T47D (cell line): ENCODE data around the gene PLXNB1.

Experiments
- DNase-seq, 2 experiments: peaks; one replicate each; pipeline versions ENCODE4 v3.0.0 to v3.0.0-alpha.2; 2011 to 2012; ENCODE audit warnings: low read depth in 1 of 2, low spot score in 1 of 2
- JUND ChIP-seq: IDR thresholded peaks from 2 replicates; pipeline ENCODE4 v1.6.1; 2012; ENCODE audit warnings: low read depth
- in situ Hi-C: cut with HindIII; loops from 2 replicates; pipeline ENCODE4 v1.10.0; 2016; ENCODE audit warnings: low sequenced_read_pairs, low pct_unique_long_range_greater_than_20kb

The PLXNB1 gene

GRCh38 chr3:48416091-48416505 lies 13.8 kb downstream of the PLXNB1 start:
- in situ Hi-C loops, result no loop called here
- DNase-seq, result no peak
- TF ChIP-seq JUND, result no peak

- in situ Hi-C loops, result no loop called here
- TF ChIP-seq JUND, result no peak
- DNase-seq, result no peak
Observed at GRCh38 chr3:48415251-48415953, 14.5 kb downstream of the PLXNB1 start.

- no peak for TF ChIP-seq JUND
Observed at GRCh38 chr3:48414376-48415250, 15.3 kb downstream of the PLXNB1 start.

DNA sequence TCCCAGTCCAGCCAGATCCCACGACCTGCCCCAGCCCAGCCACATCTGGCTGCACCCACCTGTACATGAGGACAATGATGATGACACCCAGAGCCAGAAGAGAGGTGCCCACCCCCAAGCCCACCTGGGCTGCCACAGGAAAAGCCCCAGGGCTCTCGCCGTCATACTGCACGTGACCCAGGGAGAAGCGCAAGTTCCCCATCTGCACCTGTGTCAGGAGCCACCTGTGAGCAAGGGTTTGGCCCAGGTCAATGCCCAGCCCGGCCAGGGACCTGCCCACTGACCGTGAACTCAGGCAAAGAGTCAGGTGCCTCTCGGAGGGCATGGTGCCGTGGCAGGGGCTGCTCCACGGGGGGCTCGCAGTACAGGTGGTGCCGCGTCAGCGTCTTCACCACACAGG lies 16.3 kb downstream of the PLXNB1 start:
- no peak for DNase-seq
- in situ Hi-C loops, result no loop called here
- no peak for TF ChIP-seq JUND

More at GRCh38 chr3:48414376-48415250, 15.3 kb downstream of the PLXNB1 start:
- DNase-seq, result no peak
- in situ Hi-C loops, result no loop called here

- in situ Hi-C loops, result no loop called here
- no peak for DNase-seq
- TF ChIP-seq JUND, result no peak
Observed at GRCh38 chr3:48413086-48413485, 16.8 kb downstream of the PLXNB1 start.

DNA sequence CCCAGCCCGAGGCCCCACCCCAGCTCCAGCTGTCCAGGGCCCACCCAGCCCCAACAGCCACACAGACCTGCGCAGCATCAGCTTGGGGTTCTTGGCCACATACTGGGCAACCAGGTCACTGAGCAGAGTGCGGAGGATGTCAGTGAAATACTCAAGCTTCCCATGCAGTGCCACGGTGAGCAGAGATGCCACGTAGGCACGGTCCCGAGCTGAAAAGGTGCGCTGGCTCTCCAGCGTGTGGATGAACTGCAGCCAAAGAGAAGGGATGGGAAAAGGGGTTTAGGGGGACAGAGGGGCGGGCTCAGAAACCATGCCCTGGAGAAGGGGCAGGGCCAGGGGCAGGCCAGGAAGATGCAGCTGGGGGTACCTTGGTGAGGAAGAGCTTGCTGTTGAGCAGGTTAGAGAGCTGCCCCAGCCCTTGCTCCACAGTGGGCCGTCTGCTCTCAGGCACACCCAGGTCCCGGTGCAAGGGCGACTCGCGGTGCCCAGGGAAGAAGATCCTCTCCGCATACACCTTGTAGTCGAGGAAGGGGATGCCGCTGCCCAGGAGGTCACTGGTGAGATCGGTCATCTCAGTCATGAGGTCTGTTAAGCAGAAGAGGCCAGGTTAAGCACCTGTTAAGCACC lies 17.4 kb downstream of the PLXNB1 start:
- in situ Hi-C loops, result no loop called here
- DNase-seq, result no peak
- TF ChIP-seq JUND, result no peak

DNA sequence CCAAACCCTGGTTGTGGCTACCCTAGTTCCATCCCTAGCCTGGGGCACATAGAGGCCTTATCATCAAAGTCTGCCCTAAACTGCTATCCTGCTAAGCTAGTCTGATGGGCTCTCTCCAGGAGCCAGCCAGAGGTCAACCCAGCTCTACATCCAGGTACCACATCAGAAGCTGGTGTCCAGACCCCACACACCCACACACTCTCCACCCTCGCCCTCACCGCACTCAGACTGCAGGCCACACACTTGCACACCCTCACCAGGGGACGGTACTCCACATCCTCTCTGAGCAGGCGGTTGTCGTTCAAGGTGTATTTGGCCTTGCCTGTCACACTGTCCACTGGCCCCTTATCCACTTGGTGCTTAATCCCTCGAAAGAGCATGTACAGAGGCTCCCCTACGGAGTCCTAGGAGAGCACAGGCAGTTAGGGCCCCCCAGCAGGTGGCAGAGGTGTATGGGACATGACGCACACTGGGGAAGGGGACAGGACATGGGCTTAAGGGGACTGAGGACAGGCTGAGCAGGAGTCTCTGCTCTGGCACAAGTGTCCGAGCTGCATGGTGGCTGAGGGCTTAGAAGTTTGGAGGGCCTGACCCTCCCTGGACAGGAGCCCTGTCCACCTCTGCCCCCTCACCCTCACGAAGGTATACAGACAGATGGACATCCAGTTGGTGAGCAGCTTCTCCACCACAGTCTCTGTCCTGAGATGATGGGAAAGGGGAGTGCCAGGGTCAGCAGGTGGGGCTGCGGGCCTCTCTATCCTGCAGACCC lies 18.1 kb downstream of the PLXNB1 start:
- TF ChIP-seq JUND, result no peak
- in situ Hi-C loops, result no loop called here

GRCh38 chr3:48411041-48411588 lies 18.8 kb downstream of the PLXNB1 start:
- in situ Hi-C loops, result no loop called here
- no peak for DNase-seq
- no peak for TF ChIP-seq JUND

More for the DNA sequence above, 18.1 kb downstream of the PLXNB1 start:
- no peak for DNase-seq

DNA sequence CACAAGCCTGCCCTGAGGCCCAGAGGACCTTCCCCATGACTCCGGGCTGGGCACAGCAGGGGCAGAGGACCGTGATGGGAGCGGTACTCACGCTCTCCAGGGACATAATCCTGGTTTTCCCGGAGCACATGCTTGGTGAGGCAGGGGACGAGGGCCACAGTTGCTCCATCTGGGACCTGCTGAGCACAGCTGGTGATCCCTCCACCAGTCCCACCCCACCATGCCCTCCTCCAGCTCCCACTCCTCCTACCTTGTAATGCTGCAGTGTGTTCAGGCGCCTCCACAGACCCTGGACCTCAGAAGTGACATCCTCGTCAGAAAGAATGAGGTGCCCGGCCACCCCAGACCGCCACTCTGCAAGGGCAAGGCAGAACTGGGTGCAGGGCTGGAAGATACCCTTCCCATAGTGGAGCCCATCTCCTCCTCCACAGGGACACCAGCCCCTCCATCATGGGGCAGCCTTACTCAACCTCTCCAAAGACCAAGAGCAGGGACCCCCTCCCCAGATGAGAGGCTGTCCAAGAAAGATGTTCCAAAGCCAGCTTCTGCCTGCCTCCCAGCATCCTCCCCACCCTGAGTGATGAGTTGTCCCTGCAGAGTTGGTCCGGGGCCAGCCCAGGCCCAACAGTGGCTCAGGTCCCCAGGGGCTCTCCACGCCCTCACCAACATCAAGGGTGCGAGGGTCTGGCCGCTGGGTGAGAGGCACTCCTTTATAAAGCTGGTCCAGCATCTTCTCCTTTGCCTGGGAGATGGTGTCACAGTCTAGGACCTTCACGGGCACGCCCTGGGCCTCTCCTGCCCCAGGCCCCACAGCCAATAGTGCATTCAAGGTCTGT lies 19.5 kb downstream of the PLXNB1 start:
- no peak for DNase-seq
- in situ Hi-C loops, result no loop called here
- TF ChIP-seq JUND, result no peak

DNA sequence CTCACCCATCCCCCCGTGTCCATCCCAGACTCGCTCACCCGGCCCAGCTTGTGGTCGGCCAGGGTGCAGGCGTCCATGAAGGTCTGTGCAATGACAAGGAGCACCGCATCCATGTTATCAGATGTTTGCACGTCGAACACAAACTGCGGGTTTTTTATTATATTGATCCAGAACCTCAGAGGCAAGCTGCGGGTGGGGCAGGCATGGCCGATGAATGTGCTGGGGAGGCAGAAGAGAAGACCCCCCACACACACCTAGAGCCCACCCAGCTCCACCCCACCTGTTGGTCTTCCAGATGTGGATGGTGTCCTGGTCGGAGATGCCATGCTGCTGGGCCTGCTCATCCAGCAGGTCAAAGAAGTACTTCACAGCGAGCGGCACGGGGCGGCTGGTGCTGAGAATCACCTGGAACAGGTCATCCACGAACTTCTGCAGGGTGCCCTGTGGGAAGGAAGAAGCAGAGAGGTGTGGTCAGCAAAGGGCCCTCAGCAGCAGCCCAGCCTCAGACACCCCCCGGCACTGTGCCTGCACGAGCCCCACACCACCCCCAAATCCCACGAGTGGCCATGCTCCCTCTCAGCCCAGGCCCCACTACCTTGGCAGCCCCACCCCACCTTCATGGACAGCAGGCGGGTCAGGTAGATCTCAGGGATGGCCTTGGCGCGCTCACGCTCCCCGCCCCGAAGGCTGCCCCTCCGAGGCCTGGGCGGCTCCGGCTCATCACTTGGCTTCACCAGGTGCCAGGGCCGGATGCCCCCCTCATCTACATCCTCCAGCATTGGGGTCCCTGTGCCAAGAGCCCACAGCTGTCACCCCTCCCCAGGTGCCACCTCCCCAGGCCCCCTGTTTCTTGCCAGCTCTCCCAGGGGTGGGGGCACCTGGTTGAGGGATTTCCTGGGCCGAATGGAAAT lies 20.3 kb downstream of the PLXNB1 start:
- DNase-seq, result no peak
- in situ Hi-C loops, result no loop called here
- TF ChIP-seq JUND, result no peak
